Hepatocyte (in vitro differentiated cells): ENCODE data around the gene SGMS1. TPM values are rescaled to one million over a fixed set of nuclear protein-coding genes. Genes with fewer than 3 reads are reported as not detected.
"Not testable (repeated sequence)": the region's sequence is repeated elsewhere in the genome, so short reads cannot be mapped to it uniquely, and the experiment has no call there.

Experiments
- DNase-seq: peaks from one replicate; pipeline ENCODE4 v3.0.0-alpha.2; 2016; ENCODE audit warnings: low spot score
- H2AFZ ChIP-seq: fragments of 200-600 bp; sonication (generic); 2 replicates; pipeline ENCODE4 v1.6.0; 2016; ENCODE audit warnings: antibody characterized with exemption, mild to moderate bottlenecking
- H3K27ac ChIP-seq: fragments of 200-600 bp; sonication (generic); 2 replicates; pipeline ENCODE4 v1.5.1; 2016; ENCODE audit warnings: mild to moderate bottlenecking
- H3K27me3 ChIP-seq: fragments of 200-600 bp; sonication (generic); 2 replicates; pipeline ENCODE4 v1.6.1; 2016
- H3K36me3 ChIP-seq: fragments of 200-600 bp; sonication (generic); replicated peaks from 2 replicates; pipeline ENCODE4 v1.5.1; 2016; ENCODE audit warnings: low read depth; ENCODE audit not compliant: insufficient read depth
- H3K4me1 ChIP-seq: fragments of 200-600 bp; sonication (generic); 2 replicates; pipeline ENCODE4 v1.5.1; 2016; ENCODE audit warnings: mild to moderate bottlenecking, moderate library complexity; ENCODE audit not compliant: insufficient read depth
- H3K4me2 ChIP-seq: fragments of 200-600 bp; sonication (generic); 2 replicates; pipeline ENCODE4 v1.6.0; 2016
- H3K4me3 ChIP-seq: fragments of 200-600 bp; sonication (generic); 2 replicates; pipeline ENCODE4 v1.5.1; 2016; ENCODE audit warnings: mild to moderate bottlenecking
- H3K79me2 ChIP-seq: fragments of 200-600 bp; sonication (generic); 2 replicates; pipeline ENCODE4 v1.6.0; 2017; ENCODE audit warnings: mild to moderate bottlenecking
- H3K9me2 ChIP-seq: fragments of 200-600 bp; sonication (generic); replicated peaks from 2 replicates; pipeline ENCODE4 v1.6.0; 2017; ENCODE audit warnings: mild to moderate bottlenecking; ENCODE audit not compliant: insufficient read depth
- H3K9me3 ChIP-seq: fragments of 200-600 bp; sonication (generic); 2 replicates; pipeline ENCODE4 v1.5.1; 2016; ENCODE audit warnings: low read depth, mild to moderate bottlenecking
- H4K20me1 ChIP-seq: fragments of 200-600 bp; sonication (generic); 2 replicates; pipeline ENCODE4 v1.6.0; 2016; ENCODE audit warnings: mild to moderate bottlenecking; ENCODE audit not compliant: insufficient read depth, poor library complexity, severe bottlenecking
- CTCF ChIP-seq: fragments of 200-600 bp; sonication (generic); IDR thresholded peaks from 2 replicates; pipeline ENCODE4 v1.5.1; 2016; ENCODE audit warnings: antibody characterized with exemption, mild to moderate bottlenecking; ENCODE audit not compliant: poor library complexity
- EZH2 ChIP-seq: fragments of 200-600 bp; sonication (generic); IDR thresholded peaks from 2 replicates; pipeline ENCODE4 v1.6.1; 2016; ENCODE audit warnings: antibody characterized with exemption, mild to moderate bottlenecking, borderline replicate concordance
- EZH2phosphoT487 ChIP-seq: fragments of 200-600 bp; sonication (generic); IDR thresholded peaks from one replicate; pipeline ENCODE4 v1.6.1; 2018; ENCODE audit warnings: antibody characterized with exemption, mild to moderate bottlenecking, low read depth, moderate library complexity; ENCODE audit not compliant: unreplicated experiment, severe bottlenecking
- WGBS: methylation state at CpG from one replicate; pipeline ENCODE4 v1.1.6; 2016; ENCODE audit warnings: low lambda C conversion rate; ENCODE audit errors: missing lambda C conversion rate; 5-methylcytosine and 5-hydroxymethylcytosine counted together
- polyA plus RNA-seq: library from polyadenylated mRNA; unstranded; fragments of >200 nt; fragmentation: Nextera tagmentation; extraction: Ambion mirVana; gene quantifications from 2 replicates; pipeline ENCODE4 v1.2.1, GENCODE V29; 2016
- total RNA-seq: library from RNA; depleted of rRNA; stranded (reverse); fragments of >200 nt; gene quantifications from 2 replicates; pipeline ENCODE4 v1.2.3, GENCODE V29; 2014

Gene SGMS1
- total and polyA plus RNA-seq, 2 experiments from 2014 or later = 28.1 to 87.8 TPM

- Histone ChIP-seq H3K9me3 (no peaks in the 10 kb centered on the region), H4K20me1 (peaks cover 4% of the 10 kb centered on the region), H3K4me1 (no peaks in the 10 kb centered on the region), H3K4me3 (no peak overlapping the region), H3K27ac (no peak overlapping the region), H3K9me2 (no peaks in the 10 kb centered on the region), H2AFZ (no peak overlapping the region), H3K27me3 (no peaks in the 10 kb centered on the region), H3K79me2 (peaks cover 28% of the 10 kb centered on the region), H3K36me3 (no peaks in the 10 kb centered on the region), H3K4me2 (no peak overlapping the region)
- WGBS = 87% methylated on average over 2 of the region's 2 CpGs
- TF ChIP-seq CTCF (no peak), EZH2phosphoT487 (no peak), EZH2 (no peak)
- DNase-seq = no peak
Measured at GRCh38 chr10:50358411-50358810, 265.3 kb downstream of the SGMS1 start.

- 86% methylated on average over 1 of the region's 1 CpG for WGBS
- peaks cover 19% of the 10 kb centered on the region for H3K79me2 ChIP-seq
- H3K4me3 ChIP-seq, H3K4me2 ChIP-seq, H3K9me2 ChIP-seq, H3K9me3 ChIP-seq, H4K20me1 ChIP-seq, H3K4me1 ChIP-seq, H3K27me3 ChIP-seq, DNase-seq, H3K27ac ChIP-seq, H3K36me3 ChIP-seq, H2AFZ ChIP-seq: not testable (repeated sequence)
Measured at GRCh38 chr10:50356481-50356832, 267.3 kb downstream of the SGMS1 start.

GRCh38 chr10:50355693-50356480, 267.9 kb downstream of the SGMS1 start:
- H3K4me1 ChIP-seq, H2AFZ ChIP-seq, H3K9me3 ChIP-seq, H3K27ac ChIP-seq, H3K27me3 ChIP-seq, H3K4me2 ChIP-seq, H4K20me1 ChIP-seq, H3K9me2 ChIP-seq, H3K4me3 ChIP-seq, H3K36me3 ChIP-seq, DNase-seq: not testable (repeated sequence)
- 97% methylated on average over 33 of the region's 33 CpGs for WGBS
- peaks cover 19% of the 10 kb centered on the region for H3K79me2 ChIP-seq

GRCh38 chr10:50351483-50352146, 272.1 kb downstream of the SGMS1 start:
- Histone ChIP-seq H3K27ac (no peak overlapping the region), H3K79me2 (peaks cover 20% of the 10 kb centered on the region), H3K27me3 (no peaks in the 10 kb centered on the region), H4K20me1 (no peaks in the 10 kb centered on the region), H3K36me3 (no peaks in the 10 kb centered on the region), H3K9me2 (no peaks in the 10 kb centered on the region), H3K4me2 (no peak overlapping the region), H3K9me3 (no peaks in the 10 kb centered on the region), H3K4me3 (no peak overlapping the region), H3K4me1 (no peaks in the 10 kb centered on the region), H2AFZ (no peak overlapping the region)
- TF ChIP-seq EZH2 (no peak), EZH2phosphoT487 (no peak), CTCF (no peak)
- no peak for DNase-seq
- 94% methylated on average over 7 of the region's 7 CpGs for WGBS
